Measurements from ENCODE around the gene TBC1D7. TPM values are rescaled to one million over a fixed set of nuclear protein-coding genes. Genes with fewer than 3 reads are reported as not detected.

Gene TBC1D7
- total RNA-seq, 1 experiment from 2014 or later = 13.7 TPM

DNA sequence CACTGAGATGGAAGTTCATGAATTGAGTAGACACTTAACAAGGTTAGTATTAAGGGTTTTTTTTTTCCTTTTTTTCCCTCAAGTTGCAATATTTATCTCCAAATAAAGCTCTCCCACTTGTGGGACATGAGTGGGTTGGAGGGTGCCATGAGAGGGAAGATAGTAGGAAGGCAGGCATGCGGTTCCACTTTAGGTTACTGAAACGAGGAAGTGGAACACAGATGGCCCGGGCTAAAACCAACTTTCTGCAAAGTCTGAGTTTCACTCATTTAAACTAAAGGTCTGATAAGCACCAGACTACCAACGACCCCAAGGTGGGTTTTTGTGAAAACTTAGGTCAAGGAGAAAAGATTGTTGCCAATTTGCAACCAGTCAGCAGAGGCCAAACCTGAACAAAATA is 42.2 kb downstream of the TBC1D7 start:
- no peaks in the 10 kb centered on the region for H3K36me3 ChIP-seq (ENCODE audit: control insufficient read depth in 1 of 2, insufficient read depth in 2 of 2, low read length in 2 of 2)
- no peak overlapping the region for H3K9ac ChIP-seq (ENCODE audit: low read length)
- H2AFZ ChIP-seq (ENCODE audit: low read depth, low read length, poor library complexity, severe bottlenecking) = no peak overlapping the region
- intact Hi-C loops (cut with micrococcal nuclease) = no loop called here
- no peaks in the 10 kb centered on the region for H3K27me3 ChIP-seq (ENCODE audit: insufficient read depth, low read length)
- no peaks in the 10 kb centered on the region for H3K79me2 ChIP-seq (ENCODE audit: insufficient read depth, low read length)
- no peak overlapping the region for H3K27ac ChIP-seq (ENCODE audit: low read depth, low read length)
- no TSS peak for BruUV-seq (replicated peaks)
- H3K4me3 ChIP-seq (replicated peaks in 1 of 2; ENCODE audit: low read depth in 1 of 2, low read length in 2 of 2) = no peak overlapping the region
- no peaks in the 10 kb centered on the region for H3K9me2 ChIP-seq (ENCODE audit: insufficient read depth)
- TF ChIP-seq EZH2 (IDR thresholded peaks at IDR 0.05) (no peak), ZFX (IDR thresholded peaks at IDR 0.05) (no peak), CEBPB (IDR thresholded peaks at IDR 0.05; ENCODE audit: low read depth) (no peak), TCF7L2 (IDR thresholded peaks at IDR 0.05; ENCODE audit: borderline replicate concordance, extremely low read depth, insufficient read depth, insufficient read length) (no peak), JUND (IDR thresholded peaks at IDR 0.05) (no peak), ZNF274 (IDR thresholded peaks at IDR 0.05; ENCODE audit: low read depth, low read length) (no peak)
- peaks cover 0 to 4% of the 10 kb centered on the region in 2 experiments; a peak in 1 of 4 replicates for H3K9me3 ChIP-seq (ENCODE audit: control insufficient read depth in 1 of 2, insufficient read depth in 1 of 2, low read depth in 1 of 2, low read length in 2 of 2)
- ATAC-seq (no peak), DNase-seq (ENCODE audit: low read depth, low spot score) (no peak)
- no peaks in the 10 kb centered on the region for H4K20me1 ChIP-seq (ENCODE audit: insufficient read depth)
- ChIA-PET CTCF (no interaction called here), RAD21 (ENCODE audit: low non-redundant PET in 1 of 2, low total read pairs in 2 of 2, uncharacterized antibody in 2 of 2, unreplicated experiment in 2 of 2) (no interaction called here), POLR2A (interaction anchor here (0.5 kb wide), 1 partner anchor 297 kb away, joined by 3 read pairs; no protein-coding TSS in a partner anchor)
- H3K4me2 ChIP-seq (ENCODE audit: low read length) = no peak overlapping the region
- H3K4me1 ChIP-seq (ENCODE audit: control insufficient read depth in 1 of 2, insufficient read depth in 2 of 2, low read length in 2 of 2) = no peaks in the 10 kb centered on the region

DNA sequence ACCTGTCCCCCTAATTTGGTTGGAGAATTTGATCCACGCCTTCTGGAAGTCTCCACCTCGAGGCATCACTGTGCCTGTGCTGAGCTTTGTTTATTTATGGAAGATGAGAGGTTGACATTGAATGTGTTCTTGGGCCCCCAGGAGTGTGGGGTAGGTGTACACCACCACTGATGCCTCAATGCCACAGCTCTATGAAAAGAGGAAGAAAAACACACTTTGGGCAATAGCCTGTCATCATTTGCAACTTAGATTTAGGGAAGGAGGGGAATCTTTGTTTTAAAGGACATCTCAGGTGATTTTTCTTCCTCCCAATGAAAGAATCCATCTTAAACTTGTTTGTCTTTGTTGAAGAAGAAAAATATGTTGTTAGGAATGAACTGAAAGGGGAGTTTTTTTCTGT is 42.6 kb downstream of the TBC1D7 start:
- Histone ChIP-seq H3K4me1 (ENCODE audit: control insufficient read depth in 1 of 2, insufficient read depth in 2 of 2, low read length in 2 of 2) (no peaks in the 10 kb centered on the region), H3K27me3 (ENCODE audit: insufficient read depth, low read length) (no peaks in the 10 kb centered on the region), H3K9me3 (ENCODE audit: control insufficient read depth in 1 of 2, insufficient read depth in 1 of 2, low read depth in 1 of 2, low read length in 2 of 2) (peaks cover 0 to 4% of the 10 kb centered on the region in 2 experiments; a peak in 1 of 4 replicates), H3K4me2 (ENCODE audit: low read length) (no peak overlapping the region), H3K27ac (ENCODE audit: low read depth, low read length) (no peak overlapping the region), H3K9me2 (ENCODE audit: insufficient read depth) (no peaks in the 10 kb centered on the region), H3K79me2 (ENCODE audit: insufficient read depth, low read length) (no peaks in the 10 kb centered on the region), H4K20me1 (ENCODE audit: insufficient read depth) (no peaks in the 10 kb centered on the region), H3K4me3 (replicated peaks in 1 of 2; ENCODE audit: low read depth in 1 of 2, low read length in 2 of 2) (no peak overlapping the region), H2AFZ (ENCODE audit: low read depth, low read length, poor library complexity, severe bottlenecking) (no peak overlapping the region), H3K36me3 (ENCODE audit: control insufficient read depth in 1 of 2, insufficient read depth in 2 of 2, low read length in 2 of 2) (no peaks in the 10 kb centered on the region), H3K9ac (ENCODE audit: low read length) (no peak overlapping the region)
- no TSS peak for BruUV-seq (replicated peaks)
- DNase-seq (ENCODE audit: low read depth, low spot score) (no peak), ATAC-seq (no peak)
- ChIA-PET CTCF (no interaction called here), RAD21 (ENCODE audit: low non-redundant PET in 1 of 2, low total read pairs in 2 of 2, uncharacterized antibody in 2 of 2, unreplicated experiment in 2 of 2) (no interaction called here), POLR2A (interaction anchor here (0.5 kb wide), 1 partner anchor 298 kb away, joined by 3 read pairs; no protein-coding TSS in a partner anchor)
- intact Hi-C loops (cut with micrococcal nuclease) = no loop called here
- no peak for TF ChIP-seq TCF7L2 (IDR thresholded peaks at IDR 0.05; ENCODE audit: borderline replicate concordance, extremely low read depth, insufficient read depth, insufficient read length)
- TF ChIP-seq YY1 (IDR thresholded peaks at IDR 0.05; ENCODE audit: extremely low read depth, insufficient replicate concordance, low read depth, low read length) = no peak
- no peak for TF ChIP-seq RAD21 (IDR thresholded peaks at IDR 0.05; ENCODE audit: low read depth)
- TF ChIP-seq CBX3 (IDR thresholded peaks at IDR 0.05; ENCODE audit: low read depth) = no peak
- TF ChIP-seq, protein P1, sequence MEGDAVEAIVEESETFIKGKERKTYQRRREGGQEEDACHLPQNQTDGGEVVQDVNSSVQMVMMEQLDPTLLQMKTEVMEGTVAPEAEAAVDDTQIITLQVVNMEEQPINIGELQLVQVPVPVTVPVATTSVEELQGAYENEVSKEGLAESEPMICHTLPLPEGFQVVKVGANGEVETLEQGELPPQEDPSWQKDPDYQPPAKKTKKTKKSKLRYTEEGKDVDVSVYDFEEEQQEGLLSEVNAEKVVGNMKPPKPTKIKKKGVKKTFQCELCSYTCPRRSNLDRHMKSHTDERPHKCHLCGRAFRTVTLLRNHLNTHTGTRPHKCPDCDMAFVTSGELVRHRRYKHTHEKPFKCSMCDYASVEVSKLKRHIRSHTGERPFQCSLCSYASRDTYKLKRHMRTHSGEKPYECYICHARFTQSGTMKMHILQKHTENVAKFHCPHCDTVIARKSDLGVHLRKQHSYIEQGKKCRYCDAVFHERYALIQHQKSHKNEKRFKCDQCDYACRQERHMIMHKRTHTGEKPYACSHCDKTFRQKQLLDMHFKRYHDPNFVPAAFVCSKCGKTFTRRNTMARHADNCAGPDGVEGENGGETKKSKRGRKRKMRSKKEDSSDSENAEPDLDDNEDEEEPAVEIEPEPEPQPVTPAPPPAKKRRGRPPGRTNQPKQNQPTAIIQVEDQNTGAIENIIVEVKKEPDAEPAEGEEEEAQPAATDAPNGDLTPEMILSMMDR (IDR thresholded peaks at IDR 0.05 in 2 of 3, conservative IDR thresholded peaks at IDR 0.05 in 1 of 3; ENCODE audit: borderline replicate concordance in 1 of 3, insufficient read depth in 1 of 3, low read depth in 2 of 3, low read length in 2 of 3) = no peak
- TF ChIP-seq EZH2phosphoT487 (IDR thresholded peaks at IDR 0.05; ENCODE audit: borderline replicate concordance) = no peak
- TF ChIP-seq, protein P2, sequence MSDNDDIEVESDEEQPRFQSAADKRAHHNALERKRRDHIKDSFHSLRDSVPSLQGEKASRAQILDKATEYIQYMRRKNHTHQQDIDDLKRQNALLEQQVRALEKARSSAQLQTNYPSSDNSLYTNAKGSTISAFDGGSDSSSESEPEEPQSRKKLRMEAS (IDR thresholded peaks at IDR 0.05) = no peak
- TF ChIP-seq SIN3A (IDR thresholded peaks at IDR 0.05; ENCODE audit: low read depth) = no peak
- TF ChIP-seq SP1 (IDR thresholded peaks at IDR 0.05; ENCODE audit: low read depth) = no peak
- no peak for TF ChIP-seq SRF (IDR thresholded peaks at IDR 0.05; ENCODE audit: low read depth)
- TF ChIP-seq EGR1 (IDR thresholded peaks at IDR 0.05; ENCODE audit: low read depth) = no peak
- no peak for TF ChIP-seq EZH2 (IDR thresholded peaks at IDR 0.05)
- TF ChIP-seq, protein P3, sequence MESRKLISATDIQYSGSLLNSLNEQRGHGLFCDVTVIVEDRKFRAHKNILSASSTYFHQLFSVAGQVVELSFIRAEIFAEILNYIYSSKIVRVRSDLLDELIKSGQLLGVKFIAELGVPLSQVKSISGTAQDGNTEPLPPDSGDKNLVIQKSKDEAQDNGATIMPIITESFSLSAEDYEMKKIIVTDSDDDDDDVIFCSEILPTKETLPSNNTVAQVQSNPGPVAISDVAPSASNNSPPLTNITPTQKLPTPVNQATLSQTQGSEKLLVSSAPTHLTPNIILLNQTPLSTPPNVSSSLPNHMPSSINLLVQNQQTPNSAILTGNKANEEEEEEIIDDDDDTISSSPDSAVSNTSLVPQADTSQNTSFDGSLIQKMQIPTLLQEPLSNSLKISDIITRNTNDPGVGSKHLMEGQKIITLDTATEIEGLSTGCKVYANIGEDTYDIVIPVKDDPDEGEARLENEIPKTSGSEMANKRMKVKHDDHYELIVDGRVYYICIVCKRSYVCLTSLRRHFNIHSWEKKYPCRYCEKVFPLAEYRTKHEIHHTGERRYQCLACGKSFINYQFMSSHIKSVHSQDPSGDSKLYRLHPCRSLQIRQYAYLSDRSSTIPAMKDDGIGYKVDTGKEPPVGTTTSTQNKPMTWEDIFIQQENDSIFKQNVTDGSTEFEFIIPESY (IDR thresholded peaks at IDR 0.05; ENCODE audit: extremely low read depth, insufficient replicate concordance, low read length) = no peak
- TF ChIP-seq, protein P4, sequence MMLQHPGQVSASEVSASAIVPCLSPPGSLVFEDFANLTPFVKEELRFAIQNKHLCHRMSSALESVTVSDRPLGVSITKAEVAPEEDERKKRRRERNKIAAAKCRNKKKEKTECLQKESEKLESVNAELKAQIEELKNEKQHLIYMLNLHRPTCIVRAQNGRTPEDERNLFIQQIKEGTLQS (IDR thresholded peaks at IDR 0.05) = no peak

Data from HCT116 (cell line).